GM19240 (cell line): Measurements from ENCODE around the gene ITM2A.

Experiments used
- DNase-seq: peaks from one replicate; pipeline ENCODE4 v3.0.0; 2011; ENCODE audit warnings: low spot score; ENCODE audit not compliant: insufficient read length

Gene ITM2A

DNA sequence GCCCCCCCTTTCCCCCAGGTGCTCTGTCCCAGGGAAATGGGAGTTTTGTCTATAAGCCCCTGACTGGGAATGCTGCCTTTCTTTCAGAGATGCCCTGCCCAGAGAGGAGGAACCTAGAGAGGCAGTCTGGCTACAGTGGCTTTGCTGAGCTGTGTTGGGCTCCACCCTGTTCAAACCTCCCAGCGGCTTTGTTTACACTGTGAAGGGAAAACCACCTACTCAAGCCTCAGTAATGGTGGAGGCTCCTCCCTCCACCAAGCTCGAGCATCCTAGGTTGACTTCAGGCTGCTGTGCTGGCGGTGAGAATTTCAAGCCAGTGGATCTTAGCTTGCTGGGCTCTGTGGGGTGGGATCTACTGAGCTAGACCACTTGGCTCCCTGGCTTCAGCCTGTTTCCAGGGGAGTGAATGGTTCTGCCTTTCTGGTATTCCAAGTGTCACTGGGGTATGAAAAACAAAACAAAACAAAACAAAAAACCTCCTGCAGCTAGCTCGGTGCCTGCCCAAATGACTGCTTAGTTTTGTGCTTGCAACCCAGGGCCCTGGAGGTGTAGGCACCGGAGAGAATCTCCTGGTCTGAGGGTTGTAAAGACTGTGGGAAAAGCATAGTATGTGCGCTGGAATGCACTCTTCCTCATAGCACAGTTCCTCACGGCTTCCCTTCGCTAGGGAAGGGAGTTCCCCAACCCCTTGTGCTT, 41.7 kb downstream of the ITM2A start:
- no peak for DNase-seq
